HFFc6 (cell line): ENCODE measurements around the gene TCEAL8. TPM values are rescaled to one million over a fixed set of nuclear protein-coding genes. Genes with fewer than 3 reads are reported as not detected.
A peak's percentile ranks its signal among the peaks of the same experiment; 100 is the strongest.
"Not testable (repeated sequence)": the region's sequence is repeated elsewhere in the genome, so short reads cannot be mapped to it uniquely, and the experiment has no call there.

Experiments used
- DNase-seq: peaks from one replicate; pipeline ENCODE4 v3.0.0-alpha.2; 2018
- H3K27ac Mint-ChIP-seq: 2 replicates; pipeline ENCODE4 v1.8.0; 2020; ENCODE audit warnings: mild to moderate bottlenecking, mixed read lengths
- H3K27me3 Mint-ChIP-seq: 2 replicates; pipeline ENCODE4 v1.8.0; 2021; ENCODE audit warnings: mild to moderate bottlenecking, moderate library complexity, mixed read lengths; ENCODE audit not compliant: insufficient read depth
- H3K36me3 Mint-ChIP-seq: 2 replicates; pipeline ENCODE4 v1.8.0; 2021; ENCODE audit warnings: low read depth, mixed read lengths
- H3K4me1 Mint-ChIP-seq: 2 replicates; pipeline ENCODE4 v1.8.0; 2020; ENCODE audit warnings: low read depth, mixed read lengths
- H3K4me3 Mint-ChIP-seq: 2 replicates; pipeline ENCODE4 v1.8.0; 2020; ENCODE audit warnings: mild to moderate bottlenecking, moderate library complexity, mixed read lengths
- H3K9me3 Mint-ChIP-seq: 2 replicates; pipeline ENCODE4 v1.8.0; 2020; ENCODE audit warnings: mild to moderate bottlenecking, mixed read lengths
- CTCF ChIP-seq: fragments of 200-600 bp; sonication (generic); IDR thresholded peaks from 2 replicates; pipeline ENCODE4 v1.5.0; 2021; ENCODE audit warnings: antibody characterized with exemption, mild to moderate bottlenecking
- total RNA-seq, 6 experiments: library from RNA; stranded (reverse); fragmentation: NEBNext Ultra II Directional; extraction: Animal tissue kit (Norgen Biotek cat#: 25700); gene quantifications; 2 replicates in 1 of 6; 3 replicates in 5 of 6; pipeline ENCODE4 v1.2.3, GENCODE V29; 2021

TCEAL8 gene
- total RNA-seq, 6 experiments from 2014 or later = 65.0 to 81.7 (median 74.0) TPM

DNA sequence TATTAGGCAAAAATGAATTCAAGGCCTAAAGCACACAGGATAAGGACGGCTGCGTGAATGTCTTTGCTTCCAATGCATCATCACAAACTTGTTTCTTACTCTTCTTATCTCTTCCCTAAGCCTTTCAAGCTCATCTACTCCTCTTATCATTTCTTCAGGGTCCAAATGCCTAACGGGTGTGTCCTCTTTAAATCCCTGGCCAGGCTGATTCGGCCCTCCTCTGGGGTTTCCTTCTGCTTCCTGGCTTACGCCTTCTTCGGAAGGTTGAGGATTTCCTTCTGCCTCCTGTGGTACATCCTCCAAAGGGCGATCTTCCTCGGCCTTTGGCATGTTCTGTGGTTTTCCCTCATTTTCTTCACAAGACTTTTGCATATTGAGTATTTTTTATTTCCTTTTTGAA lies 1.3 kb downstream of the TCEAL8 start:
- no peak for TF ChIP-seq CTCF
- peaks cover 4% of the 10 kb centered on the region for H3K27me3 Mint-ChIP-seq
- peaks cover 17% of the 10 kb centered on the region for H3K36me3 Mint-ChIP-seq
- peak overlapping the region; percentile 97 for H3K4me3 Mint-ChIP-seq
- DNase-seq = no peak
- no peaks in the 10 kb centered on the region for H3K9me3 Mint-ChIP-seq
- H3K4me1 Mint-ChIP-seq = peaks cover 27% of the 10 kb centered on the region
- H3K27ac Mint-ChIP-seq = peak overlapping the region; percentile 89

GRCh38 chrX:103250977-103251376 lies 4.0 kb downstream of the TCEAL8 start:
- H3K27me3 Mint-ChIP-seq = peaks cover 3% of the 10 kb centered on the region
- no peak for DNase-seq
- H3K36me3 Mint-ChIP-seq = peaks cover 17% of the 10 kb centered on the region
- H3K4me1 Mint-ChIP-seq = peaks cover 32% of the 10 kb centered on the region
- H3K9me3 Mint-ChIP-seq = no peaks in the 10 kb centered on the region
- H3K4me3 Mint-ChIP-seq = no peak overlapping the region
- H3K27ac Mint-ChIP-seq = no peak overlapping the region
- TF ChIP-seq CTCF = no peak

GRCh38 chrX:103249805-103250204 lies 5.2 kb downstream of the TCEAL8 start:
- Mint-ChIP-seq H3K36me3 (peaks cover 16% of the 10 kb centered on the region), H3K4me1 (peaks cover 21% of the 10 kb centered on the region), H3K4me3 (no peak overlapping the region), H3K9me3 (no peaks in the 10 kb centered on the region), H3K27ac (no peak overlapping the region), H3K27me3 (peaks cover 7% of the 10 kb centered on the region; the same call in 1 of the 2 replicates)
- no peak for DNase-seq
- TF ChIP-seq CTCF = no peak

GRCh38 chrX:103248553-103248952 lies 6.4 kb downstream of the TCEAL8 start:
- H3K4me1 Mint-ChIP-seq = peaks cover 13% of the 10 kb centered on the region
- peak; percentile 63 for TF ChIP-seq CTCF
- no peaks in the 10 kb centered on the region for H3K9me3 Mint-ChIP-seq
- H3K27me3 Mint-ChIP-seq = peaks cover 4% of the 10 kb centered on the region; the same call in 1 of the 2 replicates
- H3K36me3 Mint-ChIP-seq = peaks cover 4% of the 10 kb centered on the region
- no peak overlapping the region for H3K4me3 Mint-ChIP-seq
- H3K27ac Mint-ChIP-seq = no peak overlapping the region
- no peak for DNase-seq

DNA sequence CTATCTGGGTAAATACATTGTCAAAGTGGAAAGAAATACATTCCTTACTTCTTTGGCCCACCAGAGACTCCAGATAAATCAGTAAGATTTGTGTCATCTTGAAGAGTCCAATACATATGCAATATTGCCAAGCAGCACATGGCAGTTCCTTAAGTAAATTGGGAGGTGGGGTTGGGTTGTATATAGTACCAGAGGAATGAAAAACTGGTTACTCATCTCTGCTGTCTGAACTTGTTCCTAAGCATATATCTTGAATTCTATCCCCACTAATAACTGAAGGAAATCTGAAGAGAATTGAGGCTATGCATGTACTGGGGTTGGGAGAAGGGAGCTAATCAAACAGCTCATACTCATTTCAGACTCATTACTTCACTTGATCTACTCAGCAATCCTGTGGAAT lies 14.8 kb downstream of the TCEAL8 start:
- no peak overlapping the region for H3K27ac Mint-ChIP-seq
- H3K27me3 Mint-ChIP-seq = peaks cover 13% of the 10 kb centered on the region
- H3K9me3 Mint-ChIP-seq = no peaks in the 10 kb centered on the region
- TF ChIP-seq CTCF = no peak
- DNase-seq = no peak
- no peak overlapping the region for H3K4me3 Mint-ChIP-seq
- H3K36me3 Mint-ChIP-seq = no peaks in the 10 kb centered on the region
- no peaks in the 10 kb centered on the region for H3K4me1 Mint-ChIP-seq

- peaks cover 3% of the 10 kb centered on the region; the same call in 1 of the 2 replicates for H3K27me3 Mint-ChIP-seq
Observed at GRCh38 chrX:103236296-103236695, 18.7 kb downstream of the TCEAL8 start.

DNA sequence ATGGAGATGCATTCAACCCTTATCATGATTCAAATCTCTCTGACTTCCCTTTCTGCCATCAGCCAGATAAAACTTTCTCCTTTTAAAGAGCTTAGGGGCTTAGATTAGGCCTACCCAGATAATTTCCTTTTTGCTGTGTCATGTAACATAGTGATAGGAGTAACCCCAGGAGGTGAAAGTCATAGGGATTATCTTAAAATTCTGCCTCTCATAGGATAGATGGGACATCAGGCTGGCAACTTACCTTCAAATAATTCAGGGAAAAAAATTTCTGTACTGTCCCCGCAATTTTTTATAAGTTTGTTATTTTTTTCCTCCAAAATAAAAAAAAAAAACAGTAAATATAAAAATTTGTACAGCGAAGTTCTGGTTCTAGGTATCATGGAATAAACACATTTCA lies 19.3 kb downstream of the TCEAL8 start:
- H3K4me3 Mint-ChIP-seq = not testable (repeated sequence)

More at GRCh38 chrX:103236296-103236695, 18.7 kb downstream of the TCEAL8 start:
- Mint-ChIP-seq H3K27ac (no peak overlapping the region), H3K4me3 (no peak overlapping the region), H3K9me3 (no peaks in the 10 kb centered on the region), H3K4me1 (no peaks in the 10 kb centered on the region), H3K36me3 (no peaks in the 10 kb centered on the region)
- no peak for TF ChIP-seq CTCF
- DNase-seq = no peak

More for the DNA sequence above, 19.3 kb downstream of the TCEAL8 start:
- not testable (repeated sequence) for H3K9me3 Mint-ChIP-seq, DNase-seq, H3K4me1 Mint-ChIP-seq, H3K27me3 Mint-ChIP-seq, H3K27ac Mint-ChIP-seq, H3K36me3 Mint-ChIP-seq
